ENCODE measurements around the gene HBM.
A peak's percentile ranks its signal among the peaks of the same experiment; 100 is the strongest.
"Not testable (repeated sequence)": the region's sequence is repeated elsewhere in the genome, so short reads cannot be mapped to it uniquely, and the experiment has no call there.

The HBM gene

DNA sequence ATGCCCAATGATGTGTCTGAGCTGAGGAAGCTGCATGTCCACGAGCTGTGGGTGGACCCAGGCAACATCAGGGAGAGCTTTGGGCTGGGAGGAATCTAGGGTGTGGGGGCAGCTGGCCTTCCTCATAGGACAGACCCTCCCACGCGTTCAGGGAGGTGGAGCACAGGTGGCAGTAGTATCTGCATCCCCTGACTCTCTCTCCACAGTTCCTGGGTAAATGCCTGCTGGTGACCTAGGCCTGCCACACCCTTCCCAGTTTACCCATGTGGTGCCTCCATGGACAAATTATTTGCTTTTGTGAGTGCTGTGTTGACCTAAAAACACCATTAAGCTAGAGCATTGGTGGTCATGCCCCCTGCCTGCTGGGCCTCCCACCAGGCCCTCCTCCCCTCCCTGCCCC is 3.2 kb downstream of the HBM start:
- DNase-seq (ENCODE audit: low spot score): no peak

GRCh38 chr16:170088-170507 is 4.3 kb downstream of the HBM start:
- DNase-seq (ENCODE audit: low spot score): not testable (repeated sequence)

GRCh38 chr16:170788-171187 is 5.0 kb downstream of the HBM start:
- DNase-seq (ENCODE audit: low spot score): no peak

- not testable (repeated sequence) for DNase-seq (ENCODE audit: low spot score)
These were observed 6.7 kb downstream of the HBM start, which contains the start of gene HBA2 for GRCh38 chr16:172374-172941. TSS of gene HBA2 (plus strand) at chr16:172876. CDS start at chr16:172913, 37 bp downstream.

GRCh38 chr16:173211-173854 is 7.6 kb downstream of the HBM start:
- DNase-seq (ENCODE audit: low spot score): not testable (repeated sequence)

DNA sequence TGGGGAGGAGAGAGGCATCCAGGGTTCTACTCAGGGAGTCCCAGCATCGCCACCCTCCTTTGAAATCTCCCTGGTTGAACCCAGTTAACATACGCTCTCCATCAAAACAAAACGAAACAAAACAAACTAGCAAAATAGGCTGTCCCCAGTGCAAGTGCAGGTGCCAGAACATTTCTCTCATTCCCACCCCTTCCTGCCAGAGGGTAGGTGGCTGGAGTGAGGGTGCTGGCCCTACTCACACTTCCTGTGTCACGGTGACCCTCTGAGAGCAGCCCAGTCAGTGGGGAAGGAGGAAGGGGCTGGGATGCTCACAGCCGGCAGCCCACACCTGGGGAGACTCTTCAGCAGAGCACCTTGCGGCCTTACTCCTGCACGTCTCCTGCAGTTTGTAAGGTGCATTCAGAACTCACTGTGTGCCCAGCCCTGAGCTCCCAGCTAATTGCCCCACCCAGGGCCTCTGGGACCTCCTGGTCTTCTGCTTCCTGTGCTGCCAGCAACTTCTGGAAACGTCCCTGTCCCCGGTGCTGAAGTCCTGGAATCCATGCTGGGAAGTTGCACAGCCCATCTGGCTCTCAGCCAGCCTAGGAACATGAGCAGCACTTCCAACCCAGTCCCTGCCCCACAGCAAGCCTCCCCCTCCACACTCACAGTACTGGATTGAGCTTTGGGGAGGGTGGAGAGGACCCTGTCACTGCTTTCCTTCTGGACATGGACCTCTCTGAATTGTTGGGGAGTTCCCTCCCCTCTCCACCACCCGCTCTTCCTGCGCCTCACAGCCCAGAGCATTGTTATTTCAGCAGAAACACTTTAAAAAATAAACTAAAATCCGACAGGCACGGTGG is 8.4 kb downstream of the HBM start:
- DNase-seq (ENCODE audit: low spot score): not testable (repeated sequence)

DNA sequence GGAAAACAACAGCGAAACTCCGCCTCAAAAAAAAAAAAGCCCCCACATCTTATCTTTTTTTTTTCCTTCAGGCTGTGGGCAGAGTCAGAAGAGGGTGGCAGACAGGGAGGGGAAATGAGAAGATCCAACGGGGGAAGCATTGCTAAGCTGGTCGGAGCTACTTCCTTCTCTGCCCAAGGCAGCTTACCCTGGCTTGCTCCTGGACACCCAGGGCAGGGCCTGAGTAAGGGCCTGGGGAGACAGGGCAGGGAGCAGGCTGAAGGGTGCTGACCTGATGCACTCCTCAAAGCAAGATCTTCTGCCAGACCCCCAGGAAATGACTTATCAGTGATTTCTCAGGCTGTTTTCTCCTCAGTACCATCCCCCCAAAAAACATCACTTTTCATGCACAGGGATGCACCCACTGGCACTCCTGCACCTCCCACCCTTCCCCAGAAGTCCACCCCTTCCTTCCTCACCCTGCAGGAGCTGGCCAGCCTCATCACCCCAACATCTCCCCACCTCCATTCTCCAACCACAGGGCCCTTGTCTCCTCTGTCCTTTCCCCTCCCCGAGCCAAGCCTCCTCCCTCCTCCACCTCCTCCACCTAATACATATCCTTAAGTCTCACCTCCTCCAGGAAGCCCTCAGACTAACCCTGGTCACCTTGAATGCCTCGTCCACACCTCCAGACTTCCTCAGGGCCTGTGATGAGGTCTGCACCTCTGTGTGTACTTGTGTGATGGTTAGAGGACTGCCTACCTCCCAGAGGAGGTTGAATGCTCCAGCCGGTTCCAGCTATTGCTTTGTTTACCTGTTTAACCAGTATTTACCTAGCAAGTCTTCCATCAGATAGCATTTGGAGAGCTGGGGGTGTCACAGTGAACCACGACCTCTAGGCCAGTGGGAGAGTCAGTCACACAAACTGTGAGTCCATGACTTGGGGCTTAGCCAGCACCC is 9.5 kb downstream of the HBM start:
- DNase-seq (ENCODE audit: low spot score): no peak

GRCh38 chr16:176006-176405 is 10.2 kb downstream of the HBM start:
- not testable (repeated sequence) for DNase-seq (ENCODE audit: low spot score)

DNA sequence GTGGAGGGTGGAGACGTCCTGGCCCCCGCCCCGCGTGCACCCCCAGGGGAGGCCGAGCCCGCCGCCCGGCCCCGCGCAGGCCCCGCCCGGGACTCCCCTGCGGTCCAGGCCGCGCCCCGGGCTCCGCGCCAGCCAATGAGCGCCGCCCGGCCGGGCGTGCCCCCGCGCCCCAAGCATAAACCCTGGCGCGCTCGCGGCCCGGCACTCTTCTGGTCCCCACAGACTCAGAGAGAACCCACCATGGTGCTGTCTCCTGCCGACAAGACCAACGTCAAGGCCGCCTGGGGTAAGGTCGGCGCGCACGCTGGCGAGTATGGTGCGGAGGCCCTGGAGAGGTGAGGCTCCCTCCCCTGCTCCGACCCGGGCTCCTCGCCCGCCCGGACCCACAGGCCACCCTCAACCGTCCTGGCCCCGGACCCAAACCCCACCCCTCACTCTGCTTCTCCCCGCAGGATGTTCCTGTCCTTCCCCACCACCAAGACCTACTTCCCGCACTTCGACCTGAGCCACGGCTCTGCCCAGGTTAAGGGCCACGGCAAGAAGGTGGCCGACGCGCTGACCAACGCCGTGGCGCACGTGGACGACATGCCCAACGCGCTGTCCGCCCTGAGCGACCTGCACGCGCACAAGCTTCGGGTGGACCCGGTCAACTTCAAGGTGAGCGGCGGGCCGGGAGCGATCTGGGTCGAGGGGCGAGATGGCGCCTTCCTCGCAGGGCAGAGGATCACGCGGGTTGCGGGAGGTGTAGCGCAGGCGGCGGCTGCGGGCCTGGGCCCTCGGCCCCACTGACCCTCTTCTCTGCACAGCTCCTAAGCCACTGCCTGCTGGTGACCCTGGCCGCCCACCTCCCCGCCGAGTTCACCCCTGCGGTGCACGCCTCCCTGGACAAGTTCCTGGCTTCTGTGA is 11.0 kb downstream of the HBM start, which contains the start of gene HBA1:
HBA1 (plus strand) TSS at position 204 of the 906 bp plus-strand sequence; CDS start at position 241, 37 bp downstream.
- not testable (repeated sequence) for DNase-seq (ENCODE audit: low spot score)

GRCh38 chr16:177394-177822 is 11.6 kb downstream of the HBM start:
- no peak for DNase-seq (ENCODE audit: low spot score)

GRCh38 chr16:177981-178667 is 12.3 kb downstream of the HBM start:
- no peak for DNase-seq (ENCODE audit: low spot score)

- DNase-seq (ENCODE audit: low spot score): no peak
These were observed 12.9 kb downstream of the HBM start for GRCh38 chr16:178668-179015.

- DNase-seq (ENCODE audit: low spot score): no peak
These were observed 13.7 kb downstream of the HBM start for GRCh38 chr16:179211-180092.

GRCh38 chr16:180101-180675 is 14.4 kb downstream of the HBM start, which contains the start of gene HBQ1:
TSS of gene HBQ1 (plus strand) at chr16:180459. CDS start at chr16:180487, 28 bp downstream.
- no peak for DNase-seq (ENCODE audit: low spot score)

- peak; percentile 87 for DNase-seq (ENCODE audit: low spot score)
These were observed 15.1 kb downstream of the HBM start for GRCh38 chr16:180681-181564.

DNA sequence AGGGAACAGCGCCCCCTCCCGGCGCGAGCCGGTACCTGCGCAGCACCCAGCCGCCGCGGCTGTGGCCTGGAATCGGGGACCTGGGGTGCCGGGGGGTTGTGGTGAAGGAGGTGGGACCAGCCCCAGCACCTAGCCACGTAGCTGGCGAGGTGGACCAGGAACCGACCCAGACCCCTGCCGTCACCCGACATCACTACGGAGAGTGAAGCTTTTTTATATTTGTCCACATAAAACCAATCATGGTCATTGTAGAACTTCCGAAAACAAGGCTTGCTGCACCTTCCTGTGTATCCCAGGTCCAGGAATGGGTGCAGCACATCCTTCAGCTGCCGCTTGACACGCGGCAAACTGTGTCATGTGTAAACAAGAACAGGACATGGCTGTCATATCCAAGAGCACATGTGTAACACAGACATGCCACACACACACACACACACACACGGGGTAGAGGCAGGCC is 15.8 kb downstream of the HBM start:
- peak; percentile 30 for DNase-seq (ENCODE audit: low spot score)

GRCh38 chr16:183005-183404 is 17.2 kb downstream of the HBM start:
- no peak for DNase-seq (ENCODE audit: low spot score)

Measured in NAMALWA (cell line).